Hindlimb muscle (tissue), 1 donor: ENCODE measurements around the gene BMP10. TPM values are rescaled to one million over a fixed set of nuclear protein-coding genes. Genes with fewer than 3 reads are reported as not detected.

ENCODE experiments used
- DNase-seq: peaks from one replicate; pipeline ENCODE4 v3.0.0-alpha.2; 2013
- polyA plus RNA-seq: library from polyadenylated mRNA; unstranded; fragments of 120-200 nt; gene quantifications from one replicate; pipeline ENCODE4 v1.2.1, GENCODE V29; 2013; ENCODE audit not compliant: insufficient read length

Gene BMP10
- polyA plus RNA-seq, 1 donor: not detected

DNA sequence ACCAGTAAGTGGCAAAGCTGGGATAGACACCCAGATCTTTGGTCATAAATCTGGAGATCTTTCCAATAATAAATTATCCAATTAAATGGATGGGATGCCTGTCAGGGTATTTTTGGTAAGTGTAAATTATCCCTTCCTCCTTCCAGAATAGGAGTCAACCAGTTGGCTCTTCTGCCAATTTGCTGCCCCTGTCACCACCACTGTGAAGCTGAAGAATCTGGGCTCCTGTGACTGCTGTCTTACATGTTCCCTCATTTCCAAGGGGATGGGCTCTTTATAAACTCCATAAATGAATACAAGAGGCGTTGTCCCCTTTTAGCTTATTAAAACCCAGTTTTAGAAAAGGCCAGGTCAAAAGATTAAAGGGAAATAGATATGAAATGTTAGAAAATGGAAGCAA is 17.8 kb upstream of the BMP10 start:
- no peak for DNase-seq

DNA sequence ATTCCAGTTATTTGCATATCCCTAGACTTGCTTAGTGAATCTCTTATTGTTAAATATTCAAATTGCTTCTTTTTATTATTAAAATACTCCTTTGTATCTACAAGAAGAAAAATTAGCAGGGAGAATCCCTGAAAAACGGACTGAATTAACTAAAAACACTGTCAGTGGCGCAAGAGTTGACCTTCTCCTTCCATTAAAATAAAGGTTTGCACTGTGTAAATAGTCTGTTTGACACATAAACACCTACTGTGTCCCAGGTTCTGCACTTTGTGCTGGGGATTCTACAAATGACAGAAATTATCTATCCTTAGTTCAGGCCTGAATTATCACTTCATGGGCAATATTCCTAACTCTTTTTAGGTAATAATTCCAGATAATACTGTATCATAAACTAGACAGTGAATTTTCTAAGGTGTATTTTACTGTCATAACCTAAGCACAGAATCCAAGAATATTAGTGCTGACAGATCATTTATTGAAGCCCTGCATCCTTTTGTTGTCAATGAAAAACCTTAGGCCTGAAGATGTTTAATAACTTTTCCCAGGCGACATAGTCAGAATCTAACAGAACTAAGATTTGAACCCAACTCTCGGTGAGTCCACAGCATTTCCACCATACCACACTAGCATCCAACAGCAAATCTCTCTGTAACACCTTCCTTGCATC is 17.0 kb upstream of the BMP10 start:
- no peak for DNase-seq

DNA sequence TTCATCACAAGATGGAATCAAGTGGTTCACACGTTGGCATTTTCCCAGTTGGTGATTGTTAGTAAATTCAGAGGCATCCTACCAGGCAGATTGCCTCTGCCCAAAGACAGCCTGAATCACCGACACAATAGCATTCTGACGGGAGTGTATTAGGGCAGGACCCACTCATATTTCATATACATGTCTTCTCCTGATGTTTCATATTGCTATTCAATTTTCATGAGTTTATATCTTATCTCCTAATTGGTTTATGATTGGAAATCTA is 14.5 kb upstream of the BMP10 start:
- no peak for DNase-seq

- no peak for DNase-seq
Observed at GRCh38 chr2:68885074-68885810, 14.0 kb upstream of the BMP10 start.

DNA sequence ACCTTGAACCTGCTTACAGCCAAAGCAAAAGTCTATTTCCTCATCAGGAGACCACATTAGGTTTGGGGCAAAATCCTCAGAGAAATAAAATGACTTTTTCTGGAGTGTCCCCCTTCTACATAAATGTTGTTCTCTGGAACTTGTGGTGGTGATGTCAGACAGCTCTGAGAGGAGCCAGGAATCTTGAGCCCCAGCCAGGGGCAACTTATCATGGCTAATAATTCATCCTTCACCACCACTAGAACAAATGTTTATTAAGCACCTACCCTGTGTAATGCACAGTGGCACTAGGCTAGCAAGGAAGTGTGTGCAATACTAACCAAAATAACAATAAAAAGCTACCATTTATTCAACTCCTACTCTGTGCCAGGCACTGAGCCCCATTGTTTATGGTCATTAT is 9.0 kb upstream of the BMP10 start:
- DNase-seq: no peak

DNA sequence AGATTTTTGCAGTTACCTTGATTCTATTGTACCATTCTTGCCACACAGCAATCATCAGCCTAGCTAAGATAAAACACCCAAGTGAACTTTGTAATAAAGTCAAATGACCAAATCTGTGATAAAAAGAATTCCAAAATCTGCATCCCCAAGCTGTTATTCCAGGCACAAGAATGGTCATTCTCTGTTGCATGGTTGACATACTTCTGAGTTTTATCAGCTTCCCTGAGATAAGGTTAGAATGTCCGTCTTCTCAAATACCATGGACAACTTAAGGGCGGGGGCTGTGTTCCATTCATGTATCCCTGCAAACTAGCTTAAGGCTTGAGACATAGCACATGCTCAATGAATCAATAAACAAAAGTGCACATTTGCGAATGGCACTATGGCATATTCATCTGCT is 8.1 kb upstream of the BMP10 start:
- DNase-seq: no peak

GRCh38 chr2:68878753-68879152 is 7.6 kb upstream of the BMP10 start:
- no peak for DNase-seq

DNA sequence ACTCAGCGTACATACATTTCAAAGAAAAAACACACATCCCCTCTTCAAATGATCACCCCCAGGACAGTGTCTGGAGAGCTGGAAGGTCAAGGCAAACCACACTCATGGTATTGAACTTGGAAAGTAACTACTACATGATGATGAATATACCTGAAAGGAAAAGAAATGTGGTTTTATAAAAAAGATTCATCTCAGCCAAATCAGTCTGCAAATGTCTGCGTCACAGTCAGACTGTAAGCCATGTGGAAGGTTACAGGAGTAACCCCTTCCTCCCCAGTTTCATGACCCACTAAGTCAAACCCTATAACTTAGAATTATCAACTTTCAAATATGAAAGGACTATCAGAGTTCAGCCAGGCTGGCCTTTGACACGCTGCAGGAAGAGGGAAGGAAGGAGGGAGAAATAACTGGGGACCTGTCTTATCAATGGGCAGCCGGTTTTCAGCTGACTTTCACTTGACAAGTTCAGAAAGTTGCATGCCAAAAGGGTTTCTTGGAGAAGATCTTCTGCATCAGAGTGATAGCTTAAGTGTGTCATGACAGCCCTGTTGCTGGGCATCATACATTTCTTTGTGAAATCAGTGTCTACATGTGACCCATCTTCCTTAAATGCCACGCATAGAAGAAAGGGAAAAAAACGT is 7.0 kb upstream of the BMP10 start:
- no peak for DNase-seq

DNA sequence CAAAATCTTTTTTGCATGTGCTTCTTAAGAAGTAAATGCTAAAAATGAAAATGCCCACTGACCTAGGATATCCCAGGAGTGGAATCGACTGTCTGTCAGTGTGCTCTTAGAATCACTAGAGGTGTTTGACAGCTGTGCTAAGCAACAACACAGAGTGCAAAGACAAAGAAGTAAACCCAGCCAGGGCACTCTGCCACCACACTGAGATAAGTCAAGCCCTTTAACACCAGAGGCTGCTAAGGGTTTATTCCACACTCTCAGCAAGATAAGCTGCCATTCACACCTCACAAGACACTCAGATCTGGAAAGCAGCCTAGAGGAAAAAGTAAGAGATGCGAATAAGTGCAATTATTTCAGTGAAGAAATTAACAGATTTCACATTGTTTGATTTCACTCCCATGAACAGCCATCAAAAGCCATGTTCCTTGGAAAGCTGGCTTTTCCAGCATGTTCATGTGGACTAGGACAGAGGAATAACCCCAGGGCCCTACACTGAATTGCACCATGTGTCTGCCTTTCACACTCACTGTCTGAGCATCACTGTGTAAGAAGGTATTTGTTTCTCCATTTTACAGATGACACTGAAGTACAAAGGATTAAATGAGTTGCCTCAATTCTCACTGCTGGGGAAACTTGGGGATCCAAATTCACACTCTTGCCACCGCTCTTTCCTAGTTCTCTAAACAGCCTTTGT is 6.0 kb upstream of the BMP10 start:
- DNase-seq: no peak

- DNase-seq: no peak
Observed at GRCh38 chr2:68870215-68870614, 982 bp downstream of the BMP10 start.

GRCh38 chr2:68865108-68865507 is 6.1 kb downstream of the BMP10 start:
- DNase-seq: no peak

DNA sequence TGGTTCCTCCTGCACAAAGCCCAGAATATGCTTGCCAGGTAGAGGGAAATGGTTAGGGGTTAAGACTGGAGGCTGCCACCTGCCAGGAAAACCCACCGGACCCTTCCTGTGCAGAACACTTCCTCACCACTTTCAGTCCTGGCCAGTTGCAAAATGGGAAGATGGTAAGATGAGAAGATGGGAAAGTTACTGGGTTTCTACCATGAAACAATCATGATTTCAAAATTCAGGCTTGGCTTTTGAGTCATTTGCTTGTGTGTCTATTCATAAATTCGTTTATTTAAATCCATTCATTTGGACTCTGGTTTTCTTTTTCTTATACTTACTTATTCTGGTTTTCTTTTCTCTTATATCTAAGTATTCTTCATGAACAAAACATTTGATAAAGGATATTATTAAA is 7.2 kb downstream of the BMP10 start:
- DNase-seq: no peak

GRCh38 chr2:68862889-68863288 is 8.3 kb downstream of the BMP10 start:
- no peak for DNase-seq

DNA sequence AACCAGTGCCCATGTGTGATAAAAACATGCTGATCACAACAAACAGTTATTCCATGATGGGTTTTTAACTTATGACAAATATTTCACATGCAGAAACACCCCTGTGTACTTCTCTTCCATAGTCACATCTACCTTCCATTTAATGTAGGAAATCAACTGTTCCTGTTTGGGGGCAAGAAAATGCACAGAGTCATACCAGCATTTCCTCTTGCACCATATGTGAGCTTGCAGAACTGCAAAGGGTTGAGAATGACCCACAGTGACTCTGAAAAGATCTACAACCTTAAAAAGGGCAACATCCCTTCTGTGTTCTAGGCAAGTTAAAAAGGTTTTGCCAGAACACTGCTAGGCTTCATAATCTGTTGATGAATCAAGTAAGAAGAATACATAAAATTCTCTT is 9.9 kb downstream of the BMP10 start:
- no peak for DNase-seq

- DNase-seq: no peak
Observed at GRCh38 chr2:68860111-68860510, 11.1 kb downstream of the BMP10 start.

DNA sequence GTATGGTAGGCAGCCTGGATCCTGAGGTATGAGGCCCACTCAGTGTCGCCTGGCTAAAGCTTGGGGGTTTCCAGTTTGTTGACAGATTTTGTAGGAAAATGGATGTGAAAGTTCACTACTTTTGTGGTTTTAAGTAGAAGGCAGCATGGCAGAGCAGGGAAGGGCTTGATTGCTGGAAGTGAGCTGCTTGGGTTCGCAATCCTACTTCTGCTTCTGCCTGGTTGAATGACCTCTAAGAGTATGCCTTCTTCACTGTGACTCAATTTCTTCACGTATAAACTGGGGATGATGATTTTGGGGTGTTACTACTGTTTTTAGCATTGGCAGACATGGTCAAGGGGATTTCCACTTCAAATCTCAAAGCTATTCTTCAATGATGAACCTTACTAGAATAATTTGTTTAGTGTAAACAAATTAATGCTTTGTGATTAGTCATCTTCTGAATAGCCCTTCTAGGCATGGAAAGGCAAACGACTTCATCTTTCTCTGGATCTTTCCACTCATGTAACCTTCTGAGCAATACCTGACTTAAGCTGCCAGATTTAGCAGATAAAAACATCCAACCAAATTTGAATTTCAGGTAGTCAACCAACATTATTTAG is 13.2 kb downstream of the BMP10 start:
- no peak for DNase-seq

- DNase-seq: no peak
Observed at GRCh38 chr2:68857202-68857845, 13.9 kb downstream of the BMP10 start.

DNA sequence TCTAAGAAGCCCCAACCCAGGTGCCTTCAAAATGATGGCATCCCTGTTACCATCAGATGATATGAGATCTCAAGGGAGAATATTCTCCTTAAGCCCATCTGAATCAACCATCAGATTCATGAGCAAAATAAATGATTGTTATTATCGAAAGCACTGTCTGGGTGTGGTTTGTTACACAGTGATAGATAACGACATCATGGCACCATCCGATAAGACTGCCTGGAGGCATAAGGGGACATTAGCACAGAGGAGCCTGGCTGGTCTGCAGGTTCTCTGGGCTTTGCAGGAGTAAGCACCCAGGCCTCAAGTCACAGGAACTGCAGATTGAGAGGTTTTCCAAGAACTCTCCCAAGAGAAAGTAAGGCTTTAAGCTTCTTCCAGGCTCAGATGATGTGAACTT is 15.6 kb downstream of the BMP10 start:
- DNase-seq: no peak

- DNase-seq: no peak
Observed at GRCh38 chr2:68854476-68854875, 16.7 kb downstream of the BMP10 start.

DNA sequence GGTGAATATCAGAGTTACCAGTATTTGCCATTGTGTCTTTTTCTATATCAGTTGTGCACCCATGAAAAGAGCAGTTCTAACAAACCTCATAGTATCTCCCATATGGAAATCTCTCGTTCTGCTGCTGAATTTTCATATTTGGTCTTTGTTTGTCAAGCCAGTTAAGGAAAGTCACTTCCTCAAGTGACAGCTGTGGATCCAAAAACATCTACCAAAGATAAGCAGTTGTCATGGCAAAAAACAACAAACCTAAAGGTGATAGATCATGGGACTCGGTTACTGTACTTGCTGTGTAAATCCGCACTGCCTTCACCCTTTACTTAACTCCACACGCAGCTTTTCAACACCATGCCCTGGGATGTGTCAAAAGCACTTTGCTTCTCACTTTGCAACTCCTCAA is 17.3 kb downstream of the BMP10 start:
- DNase-seq: no peak

DNA sequence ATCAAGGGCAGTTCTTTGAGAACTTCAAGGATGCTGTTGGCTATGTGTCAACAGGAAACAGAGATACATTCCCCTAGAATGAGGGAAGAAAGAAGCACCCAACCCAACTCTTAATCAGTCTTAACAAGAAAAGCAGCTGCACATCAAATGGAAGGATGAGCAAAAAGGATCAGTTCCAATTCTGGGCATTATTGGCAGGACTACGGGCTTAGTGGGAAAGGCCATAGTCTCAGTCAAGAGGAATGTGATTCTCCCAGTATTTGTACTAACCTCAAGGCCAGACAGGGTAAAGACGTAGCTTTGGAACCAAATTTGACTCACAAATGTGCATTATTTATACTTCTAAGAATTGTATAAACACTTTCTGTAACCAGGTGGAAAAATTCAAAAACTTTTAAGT is 18.2 kb downstream of the BMP10 start:
- DNase-seq: no peak

- no peak for DNase-seq
Observed at GRCh38 chr2:68850524-68850923, 20.7 kb downstream of the BMP10 start.

GRCh38 chr2:68849579-68850030 is 21.6 kb downstream of the BMP10 start:
- no peak for DNase-seq
